ENCODE data around the gene MAP3K7. TPM values are rescaled to one million over a fixed set of nuclear protein-coding genes. Genes with fewer than 3 reads are reported as not detected.

MAP3K7 gene
- 31.8 TPM in 2 replicates for total RNA-seq

DNA sequence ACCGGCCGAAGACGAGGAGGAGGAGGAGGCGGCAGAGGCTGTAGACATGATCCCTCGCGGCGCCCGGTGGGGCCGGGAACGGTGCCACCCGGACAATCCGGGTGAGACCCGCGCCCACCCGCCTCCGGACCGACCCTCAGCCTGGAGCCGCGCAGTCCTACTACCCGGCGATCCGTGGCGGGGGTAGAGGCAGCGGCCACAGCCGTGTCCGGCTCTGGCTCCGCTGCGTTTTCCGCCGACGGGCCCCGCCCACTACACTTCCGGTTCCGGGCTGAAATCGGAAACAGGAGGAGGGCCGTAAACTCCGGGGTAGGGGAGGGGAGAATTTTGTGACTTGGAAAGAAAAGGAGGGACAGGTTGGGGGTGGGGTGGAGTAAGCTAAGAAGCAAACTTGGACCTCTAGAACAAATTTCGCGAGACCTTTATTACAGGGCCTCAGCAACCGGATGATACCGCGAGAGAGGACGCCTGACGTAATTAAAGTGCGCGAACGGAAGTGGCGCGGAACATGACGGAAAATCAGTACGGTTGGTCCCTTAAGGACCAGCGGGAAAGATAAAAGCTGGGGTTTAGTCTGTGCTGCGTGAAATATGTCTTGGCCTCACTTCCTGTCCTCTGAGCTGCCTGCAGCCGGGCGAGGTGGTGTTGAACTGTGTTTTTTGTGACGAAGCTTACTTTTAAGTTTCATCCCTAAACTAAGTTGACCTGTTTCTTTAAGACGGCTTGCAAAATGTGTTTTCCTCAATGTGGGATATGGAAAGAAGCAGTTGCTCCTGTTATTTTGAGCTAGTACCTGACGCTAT, at the start of gene MAP3K7:
Gene MAP3K7, minus strand, starts transcription at position 237 of the 803 bp plus-strand sequence. Its CDS starts 189 bp downstream, at position 48.
- H3K9me3 Mint-ChIP-seq = peaks cover 5% of the 10 kb centered on the region
- peak; percentile 99 for DNase-seq

GRCh38 chr6:90631046-90631445, 44.2 kb upstream of the MAP3K7 start:
- intact Hi-C loops (cut with micrococcal nuclease) = no loop called here
- H3K27me3 Mint-ChIP-seq = peaks cover 17% of the 10 kb centered on the region
- H3K4me3 Mint-ChIP-seq = no peak overlapping the region
- H3K27ac Mint-ChIP-seq = no peak overlapping the region
- DNase-seq = no peak
- H3K4me1 Mint-ChIP-seq = no peaks in the 10 kb centered on the region
- H3K36me3 Mint-ChIP-seq (ENCODE audit: low read depth) = no peaks in the 10 kb centered on the region
- no peaks in the 10 kb centered on the region for H3K9me3 Mint-ChIP-seq

More for the DNA sequence above, at the start of gene MAP3K7:
- peaks cover 26% of the 10 kb centered on the region for H3K27me3 Mint-ChIP-seq
- peak within 1 kb of the TSS; percentile 92 for H3K4me3 Mint-ChIP-seq
- H3K27ac Mint-ChIP-seq = peak within 1 kb of the TSS; percentile 98
- intact Hi-C loops (cut with micrococcal nuclease) = loop anchor here (1.0 to 10.0 kb wide), 8 partner anchors 23 to 1505 kb away; partner anchors contain the start of genes BACH2, LYRM2, MDN1 and PNRC1
- H3K36me3 Mint-ChIP-seq (ENCODE audit: low read depth) = peaks cover 7% of the 10 kb centered on the region
- peaks cover 37% of the 10 kb centered on the region for H3K4me1 Mint-ChIP-seq

- H3K4me3 Mint-ChIP-seq = no peak overlapping the region
- H3K27me3 Mint-ChIP-seq = peaks cover 50% of the 10 kb centered on the region
- intact Hi-C loops (cut with micrococcal nuclease) = no loop called here
- peaks cover 8% of the 10 kb centered on the region for H3K9me3 Mint-ChIP-seq
- H3K36me3 Mint-ChIP-seq (ENCODE audit: low read depth) = no peaks in the 10 kb centered on the region
- H3K4me1 Mint-ChIP-seq = no peaks in the 10 kb centered on the region
- no peak overlapping the region for H3K27ac Mint-ChIP-seq
- no peak for DNase-seq
Measured at GRCh38 chr6:90621581-90621980, 34.7 kb upstream of the MAP3K7 start.

GRCh38 chr6:90619221-90619620, 32.3 kb upstream of the MAP3K7 start:
- peaks cover 1% of the 10 kb centered on the region for H3K9me3 Mint-ChIP-seq
- H3K27me3 Mint-ChIP-seq = peaks cover 56% of the 10 kb centered on the region
- no peaks in the 10 kb centered on the region for H3K36me3 Mint-ChIP-seq (ENCODE audit: low read depth)
- no peak for DNase-seq
- no peaks in the 10 kb centered on the region for H3K4me1 Mint-ChIP-seq
- no peak overlapping the region for H3K27ac Mint-ChIP-seq
- intact Hi-C loops (cut with micrococcal nuclease) = no loop called here
- no peak overlapping the region for H3K4me3 Mint-ChIP-seq

- peaks cover 10% of the 10 kb centered on the region for H3K4me1 Mint-ChIP-seq
- no peak overlapping the region for H3K27ac Mint-ChIP-seq
- peak overlapping the region; percentile 19 for H3K4me3 Mint-ChIP-seq
- no peaks in the 10 kb centered on the region for H3K36me3 Mint-ChIP-seq (ENCODE audit: low read depth)
- DNase-seq = no peak
- H3K27me3 Mint-ChIP-seq = peaks cover 74% of the 10 kb centered on the region
- no peaks in the 10 kb centered on the region for H3K9me3 Mint-ChIP-seq
- intact Hi-C loops (cut with micrococcal nuclease) = no loop called here
Measured at GRCh38 chr6:90612313-90612680, 25.4 kb upstream of the MAP3K7 start.

DNA sequence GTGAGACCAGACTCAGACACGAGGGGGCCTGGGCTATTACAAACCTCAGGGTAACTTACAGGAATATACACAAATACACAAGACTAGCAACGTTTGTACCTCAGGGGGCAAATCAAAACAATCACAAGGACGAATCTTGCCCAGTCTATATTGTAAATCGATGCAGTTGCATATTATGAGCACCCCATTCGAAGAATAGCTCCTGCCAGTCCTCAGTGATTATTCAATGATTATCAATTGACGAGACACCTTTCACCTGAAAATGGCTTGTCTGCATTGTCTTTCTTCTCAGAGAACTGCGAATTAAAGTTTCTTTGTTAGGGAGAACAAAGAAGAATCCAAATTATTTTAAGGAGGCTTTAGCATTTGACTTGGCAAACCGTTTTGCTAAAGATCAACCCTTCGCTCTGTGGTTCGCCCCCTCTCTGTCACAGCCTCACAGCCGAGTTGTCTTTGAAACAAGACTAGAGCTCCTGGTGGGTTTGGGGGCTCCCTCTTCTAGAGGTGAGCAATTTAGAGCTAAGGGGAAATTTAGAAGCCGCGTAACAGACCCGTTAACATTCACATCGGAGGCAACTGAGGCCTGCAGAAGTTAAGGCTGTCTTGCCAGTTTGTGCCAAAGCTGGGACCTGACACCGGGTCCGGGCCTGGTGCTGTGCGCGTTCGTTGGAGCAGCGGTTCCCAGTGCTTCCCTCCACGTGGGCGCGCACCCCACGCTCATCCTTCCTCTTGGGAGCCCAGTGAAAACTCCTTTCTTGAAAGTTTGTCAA, 24.9 kb upstream of the MAP3K7 start:
- Mint-ChIP-seq H3K27ac (peak overlapping the region; percentile 73), H3K4me1 (peaks cover 10% of the 10 kb centered on the region), H3K4me3 (peak overlapping the region; percentile 92), H3K9me3 (no peaks in the 10 kb centered on the region), H3K36me3 (ENCODE audit: low read depth) (no peaks in the 10 kb centered on the region), H3K27me3 (peaks cover 72% of the 10 kb centered on the region)
- intact Hi-C loops (cut with micrococcal nuclease) = no loop called here
- no peak for DNase-seq

DNA sequence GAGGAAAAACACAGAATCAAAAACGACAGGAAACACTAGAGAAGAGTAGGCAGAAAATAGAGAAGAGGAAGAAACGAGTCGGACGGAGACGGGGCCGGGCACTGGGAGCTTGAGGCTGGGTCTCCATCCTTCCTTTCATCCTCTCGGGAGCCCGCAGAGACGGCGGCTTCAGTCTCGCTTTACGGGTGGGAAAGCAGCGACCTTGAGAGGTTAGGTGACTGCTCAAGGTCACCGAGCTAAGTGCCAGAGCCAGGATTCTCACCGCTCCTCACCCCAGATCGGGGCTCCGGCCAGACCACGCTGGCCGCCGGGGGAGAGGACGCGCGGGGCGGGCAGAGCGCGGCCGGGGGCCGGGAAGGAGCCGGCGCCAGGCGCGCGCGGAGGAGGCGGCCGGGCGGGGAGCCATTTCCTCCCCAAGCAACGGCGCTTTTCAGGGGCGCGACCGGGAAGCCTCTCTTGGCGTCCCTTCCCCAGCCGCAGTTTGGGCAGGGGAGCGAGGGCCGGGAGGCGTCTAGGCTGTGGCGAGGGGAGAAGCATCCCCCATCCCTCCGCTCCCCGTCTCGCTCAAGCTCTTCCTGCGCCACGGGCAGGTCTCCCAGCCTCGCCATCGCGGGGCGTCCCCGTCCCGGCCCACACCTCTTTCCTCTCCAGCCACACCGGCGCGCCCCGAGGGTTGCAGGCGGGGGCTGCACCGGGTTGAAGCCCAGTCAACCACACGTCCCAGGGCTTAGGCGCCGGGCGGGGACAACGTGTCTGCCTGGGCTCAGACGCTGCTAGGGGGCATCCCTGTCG, 24.1 kb upstream of the MAP3K7 start:
- Mint-ChIP-seq H3K4me3 (peak overlapping the region; percentile 92), H3K27ac (peak overlapping the region; percentile 73), H3K9me3 (no peaks in the 10 kb centered on the region), H3K36me3 (ENCODE audit: low read depth) (no peaks in the 10 kb centered on the region), H3K27me3 (peaks cover 69% of the 10 kb centered on the region), H3K4me1 (peaks cover 10% of the 10 kb centered on the region)
- DNase-seq = peak; percentile 76
- intact Hi-C loops (cut with micrococcal nuclease) = loop anchor here (1.0 kb wide), 1 partner anchor 24 kb away; the partner anchor contains the start of gene MAP3K7

- intact Hi-C loops (cut with micrococcal nuclease) = loop anchor here (1.0 kb wide), 1 partner anchor 23 kb away; the partner anchor contains the start of gene MAP3K7
- H3K4me3 Mint-ChIP-seq = peak overlapping the region; percentile 92
- peaks cover 66% of the 10 kb centered on the region for H3K27me3 Mint-ChIP-seq
- H3K27ac Mint-ChIP-seq = peak overlapping the region; percentile 52
- peaks cover 10% of the 10 kb centered on the region for H3K4me1 Mint-ChIP-seq
- no peaks in the 10 kb centered on the region for H3K9me3 Mint-ChIP-seq
- no peaks in the 10 kb centered on the region for H3K36me3 Mint-ChIP-seq (ENCODE audit: low read depth)
- no peak for DNase-seq
Measured at GRCh38 chr6:90610301-90610750, 23.5 kb upstream of the MAP3K7 start.

GRCh38 chr6:90605749-90606340, 19.0 kb upstream of the MAP3K7 start:
- H3K4me1 Mint-ChIP-seq = peaks cover 7% of the 10 kb centered on the region
- H3K36me3 Mint-ChIP-seq (ENCODE audit: low read depth) = no peaks in the 10 kb centered on the region
- intact Hi-C loops (cut with micrococcal nuclease) = no loop called here
- DNase-seq = no peak
- no peak overlapping the region for H3K4me3 Mint-ChIP-seq
- H3K9me3 Mint-ChIP-seq = no peaks in the 10 kb centered on the region
- H3K27me3 Mint-ChIP-seq = peaks cover 63% of the 10 kb centered on the region
- H3K27ac Mint-ChIP-seq = no peak overlapping the region

GRCh38 chr6:90604546-90604945, 17.7 kb upstream of the MAP3K7 start:
- H3K9me3 Mint-ChIP-seq = no peaks in the 10 kb centered on the region
- no peaks in the 10 kb centered on the region for H3K36me3 Mint-ChIP-seq (ENCODE audit: low read depth)
- peaks cover 57% of the 10 kb centered on the region for H3K27me3 Mint-ChIP-seq
- intact Hi-C loops (cut with micrococcal nuclease) = no loop called here
- H3K27ac Mint-ChIP-seq = no peak overlapping the region
- no peak overlapping the region for H3K4me3 Mint-ChIP-seq
- no peaks in the 10 kb centered on the region for H3K4me1 Mint-ChIP-seq
- DNase-seq = no peak

- intact Hi-C loops (cut with micrococcal nuclease) = no loop called here
- H3K4me3 Mint-ChIP-seq = no peak overlapping the region
- peaks cover 3% of the 10 kb centered on the region for H3K4me1 Mint-ChIP-seq
- H3K27ac Mint-ChIP-seq = no peak overlapping the region
- no peak for DNase-seq
- H3K9me3 Mint-ChIP-seq = no peaks in the 10 kb centered on the region
- H3K36me3 Mint-ChIP-seq (ENCODE audit: low read depth) = no peaks in the 10 kb centered on the region
- H3K27me3 Mint-ChIP-seq = peaks cover 59% of the 10 kb centered on the region
Measured at GRCh38 chr6:90599151-90599550, 12.3 kb upstream of the MAP3K7 start.

- Mint-ChIP-seq H3K4me1 (peaks cover 3% of the 10 kb centered on the region), H3K9me3 (no peaks in the 10 kb centered on the region), H3K36me3 (ENCODE audit: low read depth) (no peaks in the 10 kb centered on the region), H3K4me3 (no peak overlapping the region), H3K27ac (no peak overlapping the region), H3K27me3 (peaks cover 60% of the 10 kb centered on the region)
- no peak for DNase-seq
- intact Hi-C loops (cut with micrococcal nuclease) = no loop called here
Measured at GRCh38 chr6:90598192-90598951, 11.5 kb upstream of the MAP3K7 start.
